Right lung (tissue), 10 donors: ENCODE measurements around the gene RPEL1. TPM values are rescaled to one million over a fixed set of nuclear protein-coding genes. Genes with fewer than 3 reads are reported as not detected.
"Not testable (repeated sequence)": the region's sequence is repeated elsewhere in the genome, so short reads cannot be mapped to it uniquely, and the experiment has no call there.

ENCODE experiments used
- DNase-seq, 2 donors: peaks; one replicate each; pipeline ENCODE4 v3.0.0-alpha.2; 2013
- long read RNA-seq, 8 donors: transcript quantifications; one replicate each; lab custom pipeline, GENCODE V29; 2026
- polyA plus RNA-seq, 5 donors: library from polyadenylated mRNA; unstranded; fragments of 120-200 nt; gene quantifications; one replicate each; pipeline versions ENCODE4 v1.2.1 to v1.2.3, GENCODE V29; 2013; ENCODE audit warnings: inconsistent platforms in 1 of 5, low replicate concordance in 1 of 5; ENCODE audit not compliant: insufficient read length in 5 of 5, insufficient read depth in 1 of 5

The RPEL1 gene
- polyA plus RNA-seq: under 1 TPM in 4 of 5 donors, not detected in 1; 0.09 to 0.28 (median 0.13) TPM
- long read RNA-seq, donor 1: 0 reads
- long read RNA-seq, donor 2: 0 reads
- long read RNA-seq, donor 3: 0 reads
- long read RNA-seq, donor 4: 0 reads
- long read RNA-seq, donor 5: 0 reads
- long read RNA-seq, donor 6: 0 reads
- long read RNA-seq, donor 7: 0 reads
- long read RNA-seq, donor 8: 0 reads

GRCh38 chr10:103245587-103245986 lies at the start of gene RPEL1:
TSS of gene RPEL1 (plus strand) at chr10:103245887. CDS start at chr10:103245997, 110 bp downstream.
- not testable (repeated sequence) for DNase-seq

- no peak for DNase-seq
These were observed 49.2 kb upstream of the RPEL1 start for GRCh38 chr10:103196516-103196915.

- no peak for DNase-seq
These were observed 48.5 kb upstream of the RPEL1 start for GRCh38 chr10:103197174-103197573.

GRCh38 chr10:103197903-103198302 lies 47.8 kb upstream of the RPEL1 start:
- no peak for DNase-seq

- DNase-seq: no peak
These were observed 47.0 kb upstream of the RPEL1 start for GRCh38 chr10:103198648-103199047.

GRCh38 chr10:103199488-103199887 lies 46.2 kb upstream of the RPEL1 start:
- DNase-seq: no peak

- DNase-seq: no peak
These were observed 43.4 kb upstream of the RPEL1 start for GRCh38 chr10:103202319-103202718.

GRCh38 chr10:103203466-103203865 lies 42.2 kb upstream of the RPEL1 start:
- no peak for DNase-seq

- no peak for DNase-seq
These were observed 41.1 kb upstream of the RPEL1 start for GRCh38 chr10:103204353-103205255.

- not testable (repeated sequence) for DNase-seq
These were observed 40.3 kb upstream of the RPEL1 start for GRCh38 chr10:103205401-103205800.

GRCh38 chr10:103206715-103207114 lies 39.0 kb upstream of the RPEL1 start:
- not testable (repeated sequence) for DNase-seq

- no peak for DNase-seq
These were observed 38.5 kb upstream of the RPEL1 start for GRCh38 chr10:103207141-103207540.

- DNase-seq: not testable (repeated sequence)
These were observed 38.0 kb upstream of the RPEL1 start for GRCh38 chr10:103207643-103208042.

GRCh38 chr10:103210262-103210661 lies 35.4 kb upstream of the RPEL1 start:
- DNase-seq: not testable (repeated sequence)

- no peak for DNase-seq
These were observed 30.1 kb upstream of the RPEL1 start for GRCh38 chr10:103215601-103216000.

GRCh38 chr10:103216362-103216761 lies 29.3 kb upstream of the RPEL1 start:
- DNase-seq: not testable (repeated sequence)

GRCh38 chr10:103224133-103224532 lies 21.6 kb upstream of the RPEL1 start:
- DNase-seq: no peak

GRCh38 chr10:103224721-103225120 lies 21.0 kb upstream of the RPEL1 start:
- not testable (repeated sequence) for DNase-seq

- no peak for DNase-seq
These were observed 19.7 kb upstream of the RPEL1 start for GRCh38 chr10:103225939-103226338.

GRCh38 chr10:103227416-103227815 lies 18.3 kb upstream of the RPEL1 start:
- no peak for DNase-seq

- no peak for DNase-seq
These were observed 14.6 kb upstream of the RPEL1 start for GRCh38 chr10:103231047-103231551.

GRCh38 chr10:103232131-103232673 lies 13.5 kb upstream of the RPEL1 start:
- DNase-seq: no peak
